DND-41 (cell line): ENCODE results near the gene CCDC138.

Experiments
- ATAC-seq: fragments of 200-7000 bp; cut with Tn5 transposase; 3 replicates; pipeline ENCODE4 v1.9.1; 2021; ENCODE audit warnings: low read depth; ENCODE audit not compliant: insufficient read depth
- DNase-seq: peaks from one replicate; pipeline ENCODE4 v3.0.0-alpha.2; 2020
- H2AFZ ChIP-seq: 2 replicates; pipeline ENCODE4 v1.6.0; 2012; ENCODE audit warnings: low read depth, low read length
- H3K27ac ChIP-seq: 2 replicates; pipeline ENCODE4 v1.5.1; 2012; ENCODE audit warnings: low read length, inconsistent platforms
- H3K27me3 ChIP-seq: fragments of 200-600 bp; sonication (generic); 2 replicates; pipeline ENCODE4 v1.6.0; 2012; ENCODE audit warnings: low read length, mild to moderate bottlenecking, inconsistent platforms; ENCODE audit not compliant: insufficient read depth, poor library complexity
- H3K36me3 ChIP-seq: 2 replicates; pipeline ENCODE4 v1.5.1; 2012; ENCODE audit warnings: low read length, inconsistent platforms; ENCODE audit not compliant: insufficient read depth
- H3K4me1 ChIP-seq: 2 replicates; pipeline ENCODE4 v1.5.1; 2012; ENCODE audit warnings: mild to moderate bottlenecking, low read length; ENCODE audit not compliant: insufficient read depth
- H3K4me2 ChIP-seq: 2 replicates; pipeline ENCODE4 v1.6.0; 2012; ENCODE audit warnings: mild to moderate bottlenecking, moderate library complexity, low read length, inconsistent platforms; ENCODE audit not compliant: insufficient read depth
- H3K4me3 ChIP-seq, 2 experiments: fragments of 200-600 bp in 1 of 2; shearing (Covaris generic) in 1 of 2; 2 replicates each; pipeline ENCODE4 v1.5.1; 2012 to 2016; ENCODE audit warnings: inconsistent platforms in 2 of 2, low read length in 2 of 2, mild to moderate bottlenecking in 2 of 2, low read depth in 1 of 2, moderate library complexity in 1 of 2
- H3K79me2 ChIP-seq: 2 replicates; pipeline ENCODE4 v1.6.0; 2012; ENCODE audit warnings: low read length, inconsistent platforms; ENCODE audit not compliant: insufficient read depth
- H3K9ac ChIP-seq: 2 replicates; pipeline ENCODE4 v1.6.0; 2012; ENCODE audit warnings: low read depth, mild to moderate bottlenecking, inconsistent platforms, low read length, moderate library complexity
- H3K9me3 ChIP-seq: 2 replicates; pipeline ENCODE4 v1.5.1; 2012; ENCODE audit warnings: low read length, moderate library complexity, mild to moderate bottlenecking, inconsistent platforms; ENCODE audit not compliant: insufficient read depth, severe bottlenecking
- H4K20me1 ChIP-seq: 2 replicates; pipeline ENCODE4 v1.6.0; 2012; ENCODE audit warnings: low read length; ENCODE audit not compliant: insufficient read depth
- EZH2 ChIP-seq: IDR thresholded peaks from 3 replicates; pipeline ENCODE4 v1.6.1; 2012; ENCODE audit warnings: borderline replicate concordance, low read depth, mild to moderate bottlenecking, moderate library complexity, low read length, inconsistent platforms; ENCODE audit not compliant: severe bottlenecking
- TF ChIP-seq, protein P1 (sequence below): IDR thresholded peaks from 2 replicates; pipeline ENCODE4 v1.5.1; 2012; ENCODE audit warnings: borderline replicate concordance, low read length, moderate library complexity, mild to moderate bottlenecking; ENCODE audit not compliant: poor library complexity, severe bottlenecking; ENCODE audit errors: extremely low read depth

CCDC138 gene

GRCh38 chr2:108825736-108826135, 39.2 kb downstream of the CCDC138 start:
- no peak for ATAC-seq
- no peaks in the 10 kb centered on the region for H4K20me1 ChIP-seq

DNA sequence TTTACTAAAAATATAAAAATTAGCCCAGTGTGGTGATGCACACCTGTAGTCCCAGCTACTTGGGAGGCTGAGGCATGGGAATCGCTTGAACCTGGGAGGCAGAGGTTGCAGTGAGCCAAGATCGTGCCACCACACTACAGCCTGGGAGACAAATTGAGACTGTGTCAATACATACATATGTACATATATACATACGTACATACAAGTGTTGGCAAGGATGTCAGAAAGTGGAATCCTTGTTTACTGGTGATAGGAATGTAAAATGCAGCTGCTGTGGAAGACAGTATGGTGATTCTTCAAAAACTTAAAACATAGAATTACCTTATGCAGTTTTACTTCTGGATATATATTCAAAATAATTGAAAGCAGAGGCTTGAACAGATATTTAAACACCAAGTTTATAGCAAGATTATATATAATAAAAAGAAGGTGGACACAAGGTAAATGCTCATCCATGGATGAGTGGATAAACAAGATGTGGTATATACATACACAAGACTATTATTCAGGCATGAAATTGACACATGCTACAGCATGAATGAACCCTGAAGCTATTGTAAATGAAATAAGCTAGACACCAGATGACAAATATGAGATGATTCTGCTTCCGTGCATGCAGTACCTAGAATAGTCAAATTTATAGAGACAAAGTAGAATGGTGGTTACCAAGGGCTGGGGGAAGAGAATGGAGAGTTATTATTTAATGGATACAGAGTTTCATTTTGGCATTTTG, 43.2 kb downstream of the CCDC138 start:
- Histone ChIP-seq H3K27me3 (no peaks in the 10 kb centered on the region), H3K36me3 (peaks cover 69% of the 10 kb centered on the region), H3K9me3 (no peaks in the 10 kb centered on the region), H3K4me1 (peaks cover 24% of the 10 kb centered on the region), H3K27ac (no peak overlapping the region), H3K79me2 (peaks cover 45% of the 10 kb centered on the region), H3K9ac (no peak overlapping the region), H4K20me1 (peaks cover 2% of the 10 kb centered on the region; the same call in 1 of the 2 replicates), H2AFZ (no peak overlapping the region), H3K4me3 (no peak overlapping the region), H3K4me2 (no peak overlapping the region)
- no peak for TF ChIP-seq EZH2
- TF ChIP-seq, protein P1, sequence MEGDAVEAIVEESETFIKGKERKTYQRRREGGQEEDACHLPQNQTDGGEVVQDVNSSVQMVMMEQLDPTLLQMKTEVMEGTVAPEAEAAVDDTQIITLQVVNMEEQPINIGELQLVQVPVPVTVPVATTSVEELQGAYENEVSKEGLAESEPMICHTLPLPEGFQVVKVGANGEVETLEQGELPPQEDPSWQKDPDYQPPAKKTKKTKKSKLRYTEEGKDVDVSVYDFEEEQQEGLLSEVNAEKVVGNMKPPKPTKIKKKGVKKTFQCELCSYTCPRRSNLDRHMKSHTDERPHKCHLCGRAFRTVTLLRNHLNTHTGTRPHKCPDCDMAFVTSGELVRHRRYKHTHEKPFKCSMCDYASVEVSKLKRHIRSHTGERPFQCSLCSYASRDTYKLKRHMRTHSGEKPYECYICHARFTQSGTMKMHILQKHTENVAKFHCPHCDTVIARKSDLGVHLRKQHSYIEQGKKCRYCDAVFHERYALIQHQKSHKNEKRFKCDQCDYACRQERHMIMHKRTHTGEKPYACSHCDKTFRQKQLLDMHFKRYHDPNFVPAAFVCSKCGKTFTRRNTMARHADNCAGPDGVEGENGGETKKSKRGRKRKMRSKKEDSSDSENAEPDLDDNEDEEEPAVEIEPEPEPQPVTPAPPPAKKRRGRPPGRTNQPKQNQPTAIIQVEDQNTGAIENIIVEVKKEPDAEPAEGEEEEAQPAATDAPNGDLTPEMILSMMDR, result no peak
- ATAC-seq (0 out of 3 replicates have a peak, but pooled peaks have one; percentile 23), DNase-seq (no peak)

More at GRCh38 chr2:108825736-108826135, 39.2 kb downstream of the CCDC138 start:
- Histone ChIP-seq H3K9me3 (no peaks in the 10 kb centered on the region), H2AFZ (no peak overlapping the region), H3K4me2 (no peak overlapping the region), H3K79me2 (peaks cover 48% of the 10 kb centered on the region), H3K9ac (no peak overlapping the region), H3K27ac (no peak overlapping the region), H3K4me3 (no peak overlapping the region), H3K4me1 (no peaks in the 10 kb centered on the region), H3K27me3 (no peaks in the 10 kb centered on the region), H3K36me3 (peaks cover 87% of the 10 kb centered on the region)
- TF ChIP-seq, protein P1, result no peak
- TF ChIP-seq EZH2, result no peak
- DNase-seq, result no peak

DNA sequence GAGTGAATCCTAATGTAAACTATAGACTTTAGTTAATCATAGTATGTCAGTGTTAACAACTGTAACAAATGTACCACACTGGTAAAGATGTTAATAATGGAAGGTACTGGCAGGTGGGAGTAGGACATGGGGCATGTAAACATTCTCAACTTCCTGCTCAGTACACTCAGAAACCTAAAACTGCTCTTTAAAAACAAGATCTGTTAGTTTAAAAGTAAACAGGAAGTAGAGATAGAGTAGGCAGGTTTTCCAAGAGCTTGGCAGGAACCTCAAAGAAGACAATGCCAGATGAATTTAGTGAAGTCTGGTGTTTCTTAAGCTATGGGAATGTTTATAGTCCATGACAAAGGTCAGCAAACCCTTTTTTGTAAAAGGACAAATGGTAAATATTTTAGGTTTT, 46.6 kb downstream of the CCDC138 start:
- Histone ChIP-seq H3K9me3 (peaks cover 6% of the 10 kb centered on the region), H4K20me1 (peaks cover 2% of the 10 kb centered on the region; the same call in 1 of the 2 replicates), H3K79me2 (peaks cover 66% of the 10 kb centered on the region), H3K4me3 (no peak overlapping the region), H3K27me3 (no peaks in the 10 kb centered on the region), H3K4me2 (no peak overlapping the region), H2AFZ (no peak overlapping the region), H3K27ac (peak overlapping the region; percentile 70), H3K4me1 (peaks cover 24% of the 10 kb centered on the region), H3K9ac (no peak overlapping the region), H3K36me3 (peaks cover 72% of the 10 kb centered on the region)
- peak; percentile 42 for ATAC-seq
- DNase-seq, result no peak
- TF ChIP-seq, protein P1, result no peak
- TF ChIP-seq EZH2, result no peak
